T-helper 2 cell treated with Interferon-gamma antibody and Interleukin-4, amounts not matched to agents 5 μg/mL and 100 μg/mL, for 36 hours (primary cell): ENCODE data around the gene WDR49.

ENCODE experiments used
- DNase-seq: peaks from one replicate; pipeline ENCODE4 v3.0.0; 2021; ENCODE audit warnings: low spot score
- H3K27ac Mint-ChIP-seq: one replicate; pipeline ENCODE4 v1.8.0; 2021; ENCODE audit warnings: mild to moderate bottlenecking, mixed read lengths
- H3K27me3 Mint-ChIP-seq: one replicate; pipeline ENCODE4 v1.8.0; 2021; ENCODE audit warnings: low read depth, mixed read lengths
- H3K36me3 Mint-ChIP-seq: one replicate; pipeline ENCODE4 v1.8.0; 2021; ENCODE audit warnings: low read depth, mixed read lengths
- H3K4me1 Mint-ChIP-seq: one replicate; pipeline ENCODE4 v1.8.0; 2021; ENCODE audit warnings: low read depth, mixed read lengths
- H3K4me3 Mint-ChIP-seq: one replicate; pipeline ENCODE4 v1.8.0; 2022; ENCODE audit warnings: mild to moderate bottlenecking, moderate library complexity, mixed read lengths
- H3K9me3 Mint-ChIP-seq: one replicate; pipeline ENCODE4 v1.8.0; 2021; ENCODE audit warnings: mixed read lengths

The WDR49 gene

DNA sequence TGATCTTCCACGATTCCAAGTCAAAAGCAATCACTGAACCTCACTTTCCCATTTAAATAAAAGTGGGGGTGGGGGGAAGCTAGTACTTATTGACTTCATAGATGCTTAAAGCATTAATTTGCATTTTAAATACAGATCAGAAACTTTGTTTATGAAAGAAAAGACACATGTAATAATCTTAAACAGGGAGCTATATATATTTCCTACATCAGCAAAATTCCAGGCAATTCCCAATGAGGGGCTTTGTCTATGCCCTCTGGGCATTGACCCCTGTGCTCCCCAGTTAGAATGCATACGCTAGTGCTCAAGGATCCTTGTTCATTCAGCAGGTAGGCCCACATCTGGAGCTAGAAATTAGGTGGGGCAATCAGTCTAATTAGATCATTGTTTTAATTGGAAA is 199.9 kb downstream of the WDR49 start:
- DNase-seq = no peak
- H3K27me3 Mint-ChIP-seq = no peaks in the 10 kb centered on the region
- no peak overlapping the region for H3K4me3 Mint-ChIP-seq
- H3K9me3 Mint-ChIP-seq = no peaks in the 10 kb centered on the region
- H3K27ac Mint-ChIP-seq = no peak overlapping the region
- H3K36me3 Mint-ChIP-seq = no peaks in the 10 kb centered on the region
- no peaks in the 10 kb centered on the region for H3K4me1 Mint-ChIP-seq

GRCh38 chr3:167451282-167451681 is 202.5 kb downstream of the WDR49 start:
- no peaks in the 10 kb centered on the region for H3K27me3 Mint-ChIP-seq
- no peaks in the 10 kb centered on the region for H3K36me3 Mint-ChIP-seq
- no peaks in the 10 kb centered on the region for H3K4me1 Mint-ChIP-seq
- DNase-seq = no peak
- no peak overlapping the region for H3K27ac Mint-ChIP-seq
- no peaks in the 10 kb centered on the region for H3K9me3 Mint-ChIP-seq
- no peak overlapping the region for H3K4me3 Mint-ChIP-seq

DNA sequence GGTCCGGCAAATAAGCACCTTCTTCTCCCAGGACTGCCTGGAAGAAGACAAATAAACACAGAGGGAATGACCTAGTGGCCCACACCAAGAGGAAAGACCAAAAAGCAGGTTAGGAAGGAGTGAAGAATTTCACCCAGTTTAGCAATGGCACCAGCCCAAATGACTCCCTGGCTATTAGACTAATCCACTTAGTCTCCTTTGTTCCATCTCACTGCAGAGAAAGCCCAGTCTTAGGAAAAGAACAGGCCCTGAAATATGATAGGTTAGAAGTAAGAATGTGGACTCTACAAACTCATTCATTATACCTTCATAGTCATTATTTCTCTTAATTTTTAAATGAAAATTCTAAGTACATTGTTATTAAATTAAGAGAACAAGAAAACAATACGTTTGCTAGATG is 203.1 kb downstream of the WDR49 start:
- Mint-ChIP-seq H3K9me3 (no peaks in the 10 kb centered on the region), H3K4me3 (no peak overlapping the region), H3K27ac (no peak overlapping the region), H3K36me3 (no peaks in the 10 kb centered on the region), H3K27me3 (no peaks in the 10 kb centered on the region), H3K4me1 (no peaks in the 10 kb centered on the region)
- no peak for DNase-seq

DNA sequence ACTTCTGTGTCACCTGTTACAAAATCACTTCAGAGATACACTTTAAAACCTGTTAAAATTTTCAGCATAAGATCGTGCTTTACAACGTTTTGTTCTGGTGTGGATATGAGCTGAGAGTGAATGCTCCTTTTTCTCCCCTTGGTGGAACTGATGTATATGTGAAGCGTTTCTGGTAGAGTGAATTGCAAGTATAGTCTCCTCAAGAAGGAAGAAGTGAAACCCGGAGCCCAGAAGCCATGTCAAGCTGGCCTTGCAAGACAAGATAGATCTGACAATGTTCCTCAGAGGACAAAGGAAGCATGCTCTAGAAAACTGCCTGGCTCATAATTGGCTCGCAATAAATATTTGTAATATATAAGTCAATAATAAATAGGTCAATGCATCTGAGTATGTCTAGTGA is 203.5 kb downstream of the WDR49 start:
- Mint-ChIP-seq H3K4me1 (no peaks in the 10 kb centered on the region), H3K4me3 (no peak overlapping the region), H3K9me3 (no peaks in the 10 kb centered on the region), H3K27ac (no peak overlapping the region), H3K36me3 (no peaks in the 10 kb centered on the region), H3K27me3 (no peaks in the 10 kb centered on the region)
- DNase-seq = no peak

GRCh38 chr3:167445491-167445890 is 208.3 kb downstream of the WDR49 start:
- Mint-ChIP-seq H3K9me3 (no peaks in the 10 kb centered on the region), H3K27ac (no peak overlapping the region), H3K4me3 (no peak overlapping the region), H3K4me1 (no peaks in the 10 kb centered on the region), H3K27me3 (no peaks in the 10 kb centered on the region), H3K36me3 (no peaks in the 10 kb centered on the region)
- no peak for DNase-seq

DNA sequence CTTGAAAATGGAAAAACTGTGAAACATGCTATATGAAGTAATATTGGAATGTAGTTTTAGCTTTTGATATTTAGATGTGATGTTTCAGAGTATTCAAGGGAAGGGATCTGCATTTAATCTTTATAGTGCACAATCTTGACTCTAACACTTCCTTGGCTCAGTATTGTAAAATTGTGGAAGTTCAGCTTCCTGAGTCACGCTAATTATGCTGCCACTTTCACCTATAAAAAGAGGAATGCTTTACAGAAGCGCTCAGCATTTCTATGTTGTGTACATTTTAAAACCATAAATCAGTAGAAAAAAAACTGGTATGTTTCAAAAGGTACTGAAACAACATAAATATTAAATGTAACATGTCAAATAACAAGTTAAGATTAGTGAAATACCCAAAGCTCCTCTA is 212.5 kb downstream of the WDR49 start:
- Mint-ChIP-seq H3K4me3 (no peak overlapping the region), H3K9me3 (no peaks in the 10 kb centered on the region), H3K36me3 (no peaks in the 10 kb centered on the region), H3K27me3 (no peaks in the 10 kb centered on the region), H3K27ac (no peak overlapping the region), H3K4me1 (no peaks in the 10 kb centered on the region)
- no peak for DNase-seq

DNA sequence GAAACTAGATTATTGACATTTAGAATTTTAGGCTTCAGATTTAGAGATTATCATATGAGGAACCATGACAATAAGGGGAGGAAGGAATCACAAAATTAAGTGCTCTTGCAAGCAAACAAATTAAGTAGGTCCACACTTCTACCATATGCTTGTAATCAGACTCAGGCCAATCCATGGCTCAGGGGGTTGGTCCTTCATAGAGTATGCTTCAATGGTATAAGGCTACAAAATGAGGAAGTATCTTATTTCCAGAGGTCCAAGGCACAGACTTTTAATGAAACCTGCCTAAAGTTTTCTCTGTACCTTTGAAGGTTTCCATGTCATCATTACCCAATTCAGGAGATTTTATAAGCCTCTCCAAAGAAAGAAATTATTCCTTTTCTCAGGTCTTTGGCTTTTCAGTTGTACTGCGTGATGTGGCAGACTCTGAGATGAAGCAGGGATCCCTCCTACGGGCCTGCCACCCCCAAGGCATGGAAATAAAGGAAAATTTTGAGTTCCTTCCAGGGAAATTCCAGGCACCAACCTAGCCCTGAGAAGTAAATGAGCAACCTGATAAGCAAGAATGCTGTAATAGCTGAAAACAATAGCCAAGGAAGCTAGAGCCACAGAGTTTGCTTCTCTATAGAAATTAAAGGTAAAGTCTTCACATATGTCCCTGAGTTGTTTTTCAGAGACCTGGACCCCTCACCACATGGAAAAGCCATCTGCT is 216.2 kb downstream of the WDR49 start:
- Mint-ChIP-seq H3K27ac (no peak overlapping the region), H3K4me1 (no peaks in the 10 kb centered on the region), H3K9me3 (no peaks in the 10 kb centered on the region), H3K27me3 (no peaks in the 10 kb centered on the region), H3K4me3 (no peak overlapping the region), H3K36me3 (no peaks in the 10 kb centered on the region)
- DNase-seq = no peak
